H7 (cell line): Measurements from ENCODE around the gene CMIP. TPM values are rescaled to one million over a fixed set of nuclear protein-coding genes. Genes with fewer than 3 reads are reported as not detected.

Experiments used
- DNase-seq: peaks from one replicate; pipeline ENCODE4 v3.0.0; 2012
- H3K27me3 ChIP-seq: 2 replicates; pipeline ENCODE4 v1.6.0; 2011; ENCODE audit warnings: mild to moderate bottlenecking, low read length; ENCODE audit not compliant: control insufficient read depth, insufficient read depth
- H3K36me3 ChIP-seq: replicated peaks from 2 replicates; pipeline ENCODE4 v1.5.1; 2011; ENCODE audit warnings: low read length; ENCODE audit not compliant: control insufficient read depth, insufficient read depth
- H3K4me3 ChIP-seq: 2 replicates; pipeline ENCODE4 v1.5.1; 2011; ENCODE audit warnings: low read depth, mild to moderate bottlenecking, control low read depth, low read length, moderate library complexity; ENCODE audit not compliant: insufficient read depth
- total RNA-seq: library from RNA; depleted of rRNA; stranded (reverse); fragments of >200 nt; shearing (Covaris generic); gene quantifications from 2 replicates; pipeline ENCODE4 v1.2.3, GENCODE V29; 2014

CMIP gene
- total RNA-seq, 1 experiment from 2014 or later, result 13.1 TPM

DNA sequence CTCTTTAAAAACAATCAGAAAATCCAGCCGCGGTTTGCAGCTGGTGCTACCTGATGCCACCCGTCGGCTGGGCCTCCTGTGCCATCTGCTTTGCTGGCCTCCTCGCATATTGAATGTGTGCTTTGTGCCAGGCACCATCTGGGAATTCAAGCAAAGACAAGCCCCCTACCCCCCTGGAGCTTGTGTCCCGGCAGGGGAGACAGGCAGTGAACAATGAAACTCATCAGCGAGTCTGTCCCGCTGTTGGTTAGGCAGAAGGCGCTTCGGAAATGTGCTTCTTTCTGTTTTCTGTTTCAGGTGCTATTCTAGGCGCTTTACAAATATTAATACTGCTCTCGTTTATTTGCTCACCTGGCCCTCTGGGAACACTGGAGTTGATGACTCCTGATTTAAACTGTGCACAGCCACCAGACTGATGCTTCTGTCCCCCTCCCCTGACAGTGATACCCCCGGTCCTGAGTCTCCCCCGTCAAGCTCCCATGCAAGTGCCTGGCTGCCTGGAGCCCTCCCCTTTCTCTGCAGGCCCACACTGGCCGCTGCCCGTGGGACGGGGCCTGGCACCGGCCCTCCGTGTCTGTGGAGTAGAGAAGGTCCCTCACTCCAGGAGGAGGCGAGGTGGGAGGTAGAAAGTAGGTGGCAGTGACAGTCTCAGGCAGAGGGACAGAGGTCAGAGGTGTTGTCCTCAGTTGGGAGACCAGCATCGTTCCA is 208.3 kb downstream of the CMIP start:
- Histone ChIP-seq H3K36me3 (peaks cover 2% of the 10 kb centered on the region; the same call in 1 of the 2 replicates), H3K4me3 (no peak overlapping the region), H3K27me3 (no peaks in the 10 kb centered on the region)
- DNase-seq, result peak; percentile 83

DNA sequence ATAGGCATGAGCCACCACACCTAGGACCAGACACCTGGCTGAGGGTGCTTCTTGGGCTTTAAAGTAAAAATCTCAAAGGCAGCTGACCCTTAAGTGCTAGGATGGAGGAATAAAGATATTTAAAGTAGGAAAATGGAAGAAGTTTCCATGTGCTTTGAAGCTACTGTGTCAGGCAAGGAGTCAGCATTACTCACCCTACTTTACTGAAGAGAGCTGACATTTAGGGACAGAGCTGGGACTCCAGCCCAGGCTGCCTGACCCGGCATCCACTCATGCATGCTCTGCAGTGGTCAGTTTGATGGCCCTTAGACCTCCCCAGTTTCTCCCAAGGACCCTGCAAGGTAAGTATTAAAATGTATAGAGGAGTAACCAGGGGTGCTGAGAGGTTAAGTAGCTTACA is 209.7 kb downstream of the CMIP start:
- peaks cover 2% of the 10 kb centered on the region; the same call in 1 of the 2 replicates for H3K36me3 ChIP-seq
- H3K4me3 ChIP-seq, result no peak overlapping the region
- H3K27me3 ChIP-seq, result no peaks in the 10 kb centered on the region
- no peak for DNase-seq

DNA sequence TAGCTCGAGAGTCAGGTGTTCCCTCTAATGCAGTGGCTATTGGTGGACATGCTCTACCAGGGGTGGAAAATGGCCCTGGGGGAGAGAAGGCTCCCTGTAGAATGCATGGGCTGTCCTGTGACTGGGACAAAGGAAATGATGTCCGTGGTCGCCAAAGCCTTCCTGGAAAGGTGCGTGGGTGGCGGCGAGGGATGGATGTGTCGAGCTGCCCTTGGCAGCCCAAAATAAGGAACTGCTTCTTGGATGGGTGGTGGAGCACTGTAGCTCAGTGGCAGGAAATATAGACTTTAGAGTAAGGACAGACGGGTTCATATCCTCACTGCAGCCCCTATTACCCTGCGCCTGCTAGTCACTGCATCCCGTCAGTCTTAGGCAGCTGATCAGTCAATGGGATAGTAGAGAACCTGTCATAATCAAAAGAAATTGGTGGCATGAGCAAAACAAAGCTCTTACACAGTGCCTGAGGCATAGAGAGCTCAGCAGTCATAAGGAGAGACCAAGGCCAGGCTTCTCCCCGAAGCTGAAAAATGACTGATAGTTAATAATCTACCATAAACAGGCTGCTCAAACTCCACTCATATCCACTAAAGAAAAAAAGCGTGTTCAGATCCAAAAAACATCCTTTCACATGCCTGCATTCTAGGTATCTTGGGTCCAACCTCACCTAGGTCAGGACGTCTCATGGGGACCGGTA is 211.0 kb downstream of the CMIP start:
- Histone ChIP-seq H3K36me3 (peaks cover 2% of the 10 kb centered on the region; the same call in 1 of the 2 replicates), H3K4me3 (no peak overlapping the region), H3K27me3 (no peaks in the 10 kb centered on the region)
- DNase-seq, result no peak

DNA sequence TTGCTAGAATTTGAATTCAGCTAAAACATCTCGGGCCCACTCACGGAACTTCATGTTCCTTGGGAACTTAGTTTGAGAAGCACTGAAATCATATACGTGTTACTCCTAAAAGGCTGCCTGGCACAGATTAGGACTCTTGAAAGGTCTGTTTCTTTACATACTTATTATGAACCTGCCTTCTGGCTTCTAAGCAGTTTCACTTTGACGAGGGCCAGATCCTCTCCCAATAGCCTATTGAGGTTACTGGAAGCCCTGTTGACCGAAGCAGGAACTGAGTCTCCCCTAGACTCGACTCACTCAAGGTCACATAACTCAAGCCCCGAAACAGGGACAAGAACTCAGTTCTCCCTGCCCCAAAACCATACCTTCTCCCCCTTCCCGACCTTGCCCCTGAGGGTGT is 212.6 kb downstream of the CMIP start:
- DNase-seq, result no peak
- Histone ChIP-seq H3K4me3 (no peak overlapping the region), H3K27me3 (no peaks in the 10 kb centered on the region), H3K36me3 (peaks cover 3% of the 10 kb centered on the region; the same call in 1 of the 2 replicates)

DNA sequence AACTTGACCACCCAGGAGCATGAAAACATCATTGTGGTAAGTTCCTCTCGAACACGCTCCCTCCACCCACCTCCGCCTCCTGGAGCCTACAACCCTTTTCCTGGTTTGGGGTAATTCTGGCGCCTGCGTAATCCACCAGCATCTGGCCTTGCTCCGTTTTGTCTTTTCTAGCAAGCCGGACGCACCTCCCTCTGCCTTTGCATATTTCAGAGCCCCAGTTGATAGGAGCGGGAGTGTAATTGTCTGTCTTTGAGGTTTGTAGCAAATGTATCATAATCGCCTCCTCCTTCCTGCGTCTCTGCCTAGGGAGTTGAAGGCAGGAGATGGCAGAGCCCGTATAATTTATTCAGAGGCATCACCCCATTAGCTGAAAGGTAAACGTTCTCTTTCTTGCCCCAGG is 213.2 kb downstream of the CMIP start:
- Histone ChIP-seq H3K27me3 (no peaks in the 10 kb centered on the region), H3K4me3 (no peak overlapping the region), H3K36me3 (peaks cover 3% of the 10 kb centered on the region; the same call in 1 of the 2 replicates)
- DNase-seq, result no peak

DNA sequence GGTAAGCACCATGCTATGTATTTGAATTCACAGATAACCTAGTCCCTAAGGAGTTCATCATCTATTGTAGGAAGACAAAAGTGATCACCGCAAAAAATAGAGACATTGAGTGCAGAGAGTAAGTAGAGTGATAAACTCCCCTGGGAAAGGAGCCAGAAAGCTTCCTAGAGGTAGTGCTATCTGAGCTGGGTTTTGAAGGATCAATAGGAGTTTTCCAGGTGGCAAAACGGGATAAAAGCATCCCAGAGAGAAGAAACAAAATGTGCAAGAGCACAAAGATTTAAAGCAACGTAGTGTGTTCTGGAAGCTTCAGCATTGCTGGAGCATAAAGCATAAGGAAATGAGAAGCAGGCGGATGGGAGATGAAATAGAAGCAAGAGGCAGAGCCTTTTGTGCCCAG is 213.8 kb downstream of the CMIP start:
- H3K36me3 ChIP-seq, result peaks cover 3% of the 10 kb centered on the region; the same call in 1 of the 2 replicates
- H3K27me3 ChIP-seq, result no peaks in the 10 kb centered on the region
- no peak for DNase-seq
- H3K4me3 ChIP-seq, result no peak overlapping the region

DNA sequence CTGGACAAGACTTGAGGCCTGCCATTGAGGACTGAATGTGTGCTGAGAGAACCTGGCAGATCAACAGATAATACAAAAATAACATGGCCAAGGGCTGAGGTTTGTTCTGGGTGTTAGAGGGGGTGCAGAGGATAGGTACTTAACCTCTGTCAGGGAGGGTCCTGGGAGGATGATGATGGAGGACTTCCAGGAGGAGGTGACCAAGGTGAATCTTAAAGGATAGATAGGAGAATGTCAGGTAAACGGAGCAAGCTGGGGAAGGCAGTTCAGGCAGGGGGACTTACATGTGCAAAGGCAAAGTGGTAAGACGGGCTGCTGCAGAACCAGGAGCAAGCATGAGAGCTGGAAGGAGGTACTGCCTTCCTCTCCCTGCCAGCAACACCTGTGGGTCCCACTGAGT is 214.6 kb downstream of the CMIP start:
- peaks cover 3% of the 10 kb centered on the region; the same call in 1 of the 2 replicates for H3K36me3 ChIP-seq
- no peaks in the 10 kb centered on the region for H3K27me3 ChIP-seq
- H3K4me3 ChIP-seq, result no peak overlapping the region
- no peak for DNase-seq

DNA sequence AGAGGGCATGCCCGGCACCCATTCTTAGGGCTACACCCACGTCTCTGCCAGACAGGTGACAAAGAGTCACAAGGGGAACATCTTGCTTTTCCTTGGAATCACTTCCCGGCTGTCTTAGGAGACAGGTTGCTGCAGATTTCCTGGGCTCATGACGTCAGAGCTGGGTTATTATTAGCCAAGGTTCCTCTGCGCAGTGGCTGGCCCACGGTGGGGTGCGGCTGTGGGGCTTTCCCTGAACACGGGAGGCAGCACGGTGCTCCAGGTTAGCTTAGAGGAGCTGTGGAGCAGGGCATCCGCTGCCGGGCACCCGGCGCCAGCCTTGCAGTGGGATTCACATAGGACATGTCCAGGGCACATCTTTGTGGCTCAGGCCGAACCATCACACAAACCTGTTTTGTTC is 216.5 kb downstream of the CMIP start:
- Histone ChIP-seq H3K36me3 (peaks cover 3% of the 10 kb centered on the region; the same call in 1 of the 2 replicates), H3K27me3 (no peaks in the 10 kb centered on the region), H3K4me3 (no peak overlapping the region)
- no peak for DNase-seq

DNA sequence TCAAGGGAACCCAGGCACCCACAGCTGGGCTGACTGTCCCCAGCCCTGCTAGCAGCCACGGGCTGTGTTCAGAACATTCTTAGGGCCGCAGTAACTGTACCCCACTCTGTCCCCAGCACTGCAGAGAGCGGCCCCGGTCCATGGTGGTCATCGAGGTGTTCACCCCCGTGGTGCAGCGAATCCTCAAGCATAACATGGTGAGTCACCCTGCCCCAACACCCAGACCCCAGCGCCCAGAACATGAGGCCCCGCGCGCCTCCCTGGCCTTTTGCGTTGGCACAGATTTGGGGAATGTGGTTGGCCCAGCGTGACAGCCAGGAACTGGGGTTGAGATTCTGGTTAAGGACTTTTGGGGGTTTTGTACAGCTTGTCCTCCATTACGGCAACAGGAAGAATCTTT is 219.5 kb downstream of the CMIP start:
- H3K4me3 ChIP-seq, result no peak overlapping the region
- peaks cover 3% of the 10 kb centered on the region; the same call in 1 of the 2 replicates for H3K36me3 ChIP-seq
- DNase-seq, result no peak
- H3K27me3 ChIP-seq, result no peaks in the 10 kb centered on the region

DNA sequence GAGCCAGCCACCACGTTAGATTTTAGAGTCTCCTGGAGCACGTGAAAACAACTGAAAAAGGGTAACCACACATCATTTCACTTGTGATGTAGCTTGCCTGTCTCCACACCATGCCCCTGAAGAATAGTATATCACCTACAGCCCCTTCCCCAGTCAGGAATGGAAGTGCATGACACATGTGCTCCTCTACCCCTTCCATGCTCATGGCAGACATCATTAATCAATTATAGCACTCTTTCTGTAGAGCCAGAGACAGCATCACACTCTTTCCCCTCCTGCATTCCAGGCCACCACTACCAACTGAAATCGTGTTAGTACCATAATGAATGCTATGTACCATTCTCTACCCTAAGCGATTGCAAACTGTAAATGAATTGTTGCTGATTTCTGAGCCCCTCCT is 221.0 kb downstream of the CMIP start:
- H3K4me3 ChIP-seq, result no peak overlapping the region
- peaks cover 6% of the 10 kb centered on the region for H3K36me3 ChIP-seq
- no peaks in the 10 kb centered on the region for H3K27me3 ChIP-seq
- no peak for DNase-seq

DNA sequence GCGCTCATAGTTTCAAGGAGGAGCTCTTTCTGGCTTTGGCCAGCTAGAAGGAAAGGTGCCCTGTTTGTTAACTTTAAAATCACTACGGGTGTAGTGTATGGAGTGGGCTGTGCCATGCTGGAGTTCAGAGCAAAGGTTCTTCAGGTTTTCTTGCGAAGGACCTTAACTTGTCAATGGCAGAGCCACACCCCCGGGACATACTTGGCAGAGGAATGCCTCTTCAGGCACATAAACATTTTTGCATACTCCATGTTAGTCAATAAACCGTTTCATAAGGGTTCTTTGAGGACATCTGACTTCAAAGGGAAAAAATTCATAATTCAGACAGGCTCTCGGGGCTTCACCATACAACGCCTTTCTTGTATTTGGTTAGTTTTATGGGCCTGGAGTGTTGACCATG is 221.5 kb downstream of the CMIP start:
- no peaks in the 10 kb centered on the region for H3K27me3 ChIP-seq
- H3K36me3 ChIP-seq, result peaks cover 4% of the 10 kb centered on the region
- H3K4me3 ChIP-seq, result no peak overlapping the region
- DNase-seq, result no peak

DNA sequence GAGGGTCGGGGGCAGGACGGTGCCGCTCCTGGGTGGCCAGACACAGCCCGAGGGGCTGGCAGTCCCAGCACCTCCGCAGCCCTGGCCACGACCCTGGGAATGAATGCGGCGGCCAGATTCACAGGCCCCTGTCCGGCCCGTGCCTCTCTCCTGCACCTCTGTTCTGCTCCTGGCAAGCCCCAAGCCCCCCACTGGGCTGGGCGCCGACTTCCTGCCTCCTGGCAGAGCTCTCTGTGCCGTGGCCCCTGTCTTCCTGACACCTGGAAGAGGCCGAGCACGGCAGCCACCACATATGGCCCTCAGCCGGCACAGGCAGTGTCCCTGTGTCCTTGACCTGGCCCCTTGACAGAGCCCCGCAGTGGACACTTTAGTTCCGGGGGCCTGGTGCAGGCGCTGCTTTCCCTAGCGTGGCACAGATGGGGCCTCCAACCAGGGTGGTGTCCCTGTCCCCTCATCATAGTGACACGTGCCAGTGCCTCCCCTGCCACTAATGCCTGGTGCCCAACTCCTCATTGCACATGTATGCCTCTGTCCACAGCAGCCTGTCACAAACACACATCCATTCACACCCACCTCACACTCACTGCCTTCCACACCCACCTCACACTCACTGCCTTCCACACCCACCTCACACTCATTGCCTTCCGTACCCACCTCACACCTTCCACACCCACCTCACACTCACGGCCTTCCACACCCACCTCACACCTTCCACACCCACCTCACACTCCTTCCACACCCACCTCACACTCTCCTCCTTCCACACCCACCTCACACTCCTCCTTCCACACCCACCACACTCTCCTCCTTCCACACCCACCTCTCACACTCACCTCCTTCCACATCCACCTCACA is 223.9 kb downstream of the CMIP start:
- DNase-seq, result peak; percentile 63
- H3K4me3 ChIP-seq, result no peak overlapping the region
- H3K27me3 ChIP-seq, result no peaks in the 10 kb centered on the region
- peaks cover 4% of the 10 kb centered on the region for H3K36me3 ChIP-seq

DNA sequence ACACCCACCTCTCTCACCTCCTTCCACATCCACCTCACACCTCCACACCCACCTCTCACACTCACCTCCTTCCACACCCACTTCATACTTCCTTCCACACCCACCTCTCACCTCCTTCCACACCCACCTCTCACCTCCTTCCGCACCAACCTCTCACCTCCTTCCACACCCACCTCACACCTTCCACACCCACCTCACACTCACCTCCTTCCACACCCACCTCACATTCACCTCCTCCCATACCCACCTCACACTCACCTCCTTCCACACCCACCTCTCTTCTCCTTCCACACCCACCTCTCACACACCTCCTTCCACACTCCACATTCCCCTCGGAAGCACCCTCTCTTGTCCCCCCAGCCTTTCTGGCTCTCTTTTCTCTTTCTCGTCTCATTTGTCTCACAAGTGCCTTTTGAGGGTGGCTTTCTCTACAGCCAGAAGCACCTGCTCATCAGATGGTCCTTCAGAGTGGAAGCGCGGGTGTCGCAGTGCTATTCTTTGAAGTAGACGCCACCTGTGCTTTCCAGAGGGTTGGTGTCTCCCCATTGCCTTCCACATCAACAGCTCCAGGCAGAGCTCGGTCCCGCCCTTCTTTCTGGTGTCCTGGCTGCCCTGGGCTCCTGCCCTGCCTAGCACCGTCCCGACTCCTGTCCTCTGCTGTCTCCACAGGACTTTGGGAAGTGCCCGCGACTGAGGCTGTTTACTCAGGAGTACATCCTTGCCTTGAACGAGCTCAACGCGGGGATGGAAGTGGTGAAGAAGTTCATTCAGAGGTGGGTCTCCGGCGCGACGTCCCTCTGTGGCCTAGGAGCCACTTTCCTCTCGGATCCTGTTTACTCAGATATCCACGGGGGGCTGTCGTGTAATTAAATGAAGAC is 225.1 kb downstream of the CMIP start:
- H3K4me3 ChIP-seq, result no peak overlapping the region
- H3K27me3 ChIP-seq, result no peaks in the 10 kb centered on the region

More for the DNA sequence above, 225.1 kb downstream of the CMIP start:
- H3K36me3 ChIP-seq, result peaks cover 5% of the 10 kb centered on the region
- no peak for DNase-seq
